Central memory CD8-positive, alpha-beta T cell (primary cell): Measurements from ENCODE around the gene NTF4.

ENCODE experiments used
- ATAC-seq: fragments of 150-1000 bp; cut with Tn5 transposase; replicated peaks from 2 replicates; pipeline ENCODE4 v1.10.0; 2022; ENCODE audit warnings: mild to moderate bottlenecking, moderate FRiP score, moderate number of reproducible peaks; ENCODE audit not compliant: poor library complexity, severe bottlenecking; ENCODE audit errors: extremely low read depth
- DNase-seq, 2 donors: peaks; one replicate each; pipeline ENCODE4 v3.0.0; 2021; ENCODE audit warnings: low spot score in 2 of 2
- H3K27ac Mint-ChIP-seq: one replicate; pipeline ENCODE4 v1.8.0; 2022; ENCODE audit warnings: low read depth, mild to moderate bottlenecking, moderate library complexity, mixed read lengths
- H3K27me3 Mint-ChIP-seq: one replicate; pipeline ENCODE4 v1.8.0; 2022; ENCODE audit warnings: mixed read lengths
- H3K36me3 Mint-ChIP-seq: one replicate; pipeline ENCODE4 v1.8.0; 2022; ENCODE audit warnings: mild to moderate bottlenecking, moderate library complexity, mixed read lengths; ENCODE audit not compliant: insufficient read depth
- H3K4me1 Mint-ChIP-seq: one replicate; pipeline ENCODE4 v1.8.0; 2022; ENCODE audit warnings: mixed read lengths
- H3K4me3 Mint-ChIP-seq: one replicate; pipeline ENCODE4 v1.8.0; 2022; ENCODE audit warnings: mild to moderate bottlenecking, moderate library complexity, mixed read lengths
- H3K9me3 Mint-ChIP-seq: one replicate; pipeline ENCODE4 v1.8.0; 2022; ENCODE audit warnings: mixed read lengths

The NTF4 gene

GRCh38 chr19:49064768-49065611 lies at the start of gene NTF4:
Gene NTF4 (minus strand): TSS chr19:49064818. CDS start chr19:49061997, 2,821 bp downstream.
- Mint-ChIP-seq H3K4me3 (no peak within 1 kb of the TSS), H3K36me3 (no peaks in the 10 kb centered on the region), H3K9me3 (no peaks in the 10 kb centered on the region), H3K4me1 (no peaks in the 10 kb centered on the region), H3K27ac (no peak within 1 kb of the TSS), H3K27me3 (peaks cover 64% of the 10 kb centered on the region)
- ATAC-seq (no peak), DNase-seq (no peak)

- H3K27me3 Mint-ChIP-seq: no peaks in the 10 kb centered on the region
- no peaks in the 10 kb centered on the region for H3K9me3 Mint-ChIP-seq
- DNase-seq (peak; percentile 67 to 72), ATAC-seq (peak; percentile 44)
- peaks cover 29% of the 10 kb centered on the region for H3K4me1 Mint-ChIP-seq
- peak within 1 kb of the TSS; percentile 78 for H3K4me3 Mint-ChIP-seq
- H3K27ac Mint-ChIP-seq: peak within 1 kb of the TSS; percentile 49
- peaks cover 9% of the 10 kb centered on the region for H3K36me3 Mint-ChIP-seq
Observed at GRCh38 chr19:49113762-49114629, 49.4 kb upstream of the NTF4 start, which contains the start of gene LIN7B. Gene LIN7B (plus strand): TSS chr19:49114370. CDS start chr19:49114405, 35 bp downstream.

- no peak for ATAC-seq
- Mint-ChIP-seq H3K4me1 (peaks cover 21% of the 10 kb centered on the region), H3K27ac (no peak overlapping the region), H3K36me3 (peaks cover 20% of the 10 kb centered on the region), H3K4me3 (no peak overlapping the region), H3K9me3 (no peaks in the 10 kb centered on the region), H3K27me3 (no peaks in the 10 kb centered on the region)
- no peak for DNase-seq
Observed at GRCh38 chr19:49111218-49111998, 46.8 kb upstream of the NTF4 start.

- peaks cover 24% of the 10 kb centered on the region for H3K36me3 Mint-ChIP-seq
- no peaks in the 10 kb centered on the region for H3K9me3 Mint-ChIP-seq
- no peak overlapping the region for H3K27ac Mint-ChIP-seq
- peaks cover 19% of the 10 kb centered on the region for H3K4me1 Mint-ChIP-seq
- no peaks in the 10 kb centered on the region for H3K27me3 Mint-ChIP-seq
- ATAC-seq (no peak), DNase-seq (no peak)
- no peak overlapping the region for H3K4me3 Mint-ChIP-seq
Observed at GRCh38 chr19:49110567-49110966, 45.9 kb upstream of the NTF4 start.

- H3K4me1 Mint-ChIP-seq: peaks cover 24% of the 10 kb centered on the region
Observed at GRCh38 chr19:49109569-49110233, 45.1 kb upstream of the NTF4 start.

GRCh38 chr19:49109051-49109450 lies 44.4 kb upstream of the NTF4 start:
- ATAC-seq: no peak
- Mint-ChIP-seq H3K27me3 (no peaks in the 10 kb centered on the region), H3K27ac (peak overlapping the region; percentile 38)

More at GRCh38 chr19:49109569-49110233, 45.1 kb upstream of the NTF4 start:
- no peak for ATAC-seq
- Mint-ChIP-seq H3K4me3 (no peak overlapping the region), H3K9me3 (no peaks in the 10 kb centered on the region), H3K27ac (no peak overlapping the region), H3K27me3 (no peaks in the 10 kb centered on the region), H3K36me3 (peaks cover 32% of the 10 kb centered on the region)
- DNase-seq: no peak

GRCh38 chr19:49107625-49108459 lies 43.2 kb upstream of the NTF4 start:
- Mint-ChIP-seq H3K27ac (peak overlapping the region; percentile 72), H3K9me3 (no peaks in the 10 kb centered on the region), H3K27me3 (no peaks in the 10 kb centered on the region), H3K4me3 (no peak overlapping the region), H3K36me3 (peaks cover 34% of the 10 kb centered on the region), H3K4me1 (peaks cover 16% of the 10 kb centered on the region)
- ATAC-seq (no peak), DNase-seq (no peak)

More at GRCh38 chr19:49109051-49109450, 44.4 kb upstream of the NTF4 start:
- DNase-seq: no peak
- Mint-ChIP-seq H3K9me3 (no peaks in the 10 kb centered on the region), H3K36me3 (peaks cover 34% of the 10 kb centered on the region), H3K4me3 (no peak overlapping the region), H3K4me1 (peaks cover 23% of the 10 kb centered on the region)

GRCh38 chr19:49106648-49107135 lies 42.1 kb upstream of the NTF4 start:
- peak; percentile 47 to 50 for DNase-seq
- Mint-ChIP-seq H3K4me1 (peaks cover 16% of the 10 kb centered on the region), H3K9me3 (no peaks in the 10 kb centered on the region), H3K36me3 (peaks cover 38% of the 10 kb centered on the region), H3K4me3 (peak overlapping the region; percentile 53), H3K27me3 (no peaks in the 10 kb centered on the region), H3K27ac (peak overlapping the region; percentile 72)
- peak; percentile 86 for ATAC-seq

GRCh38 chr19:49104229-49104864 lies 39.7 kb upstream of the NTF4 start:
- H3K36me3 Mint-ChIP-seq: peaks cover 56% of the 10 kb centered on the region
- H3K27ac Mint-ChIP-seq: peak overlapping the region; percentile 42
- H3K4me1 Mint-ChIP-seq: peaks cover 27% of the 10 kb centered on the region
- DNase-seq: no peak
- no peak overlapping the region for H3K4me3 Mint-ChIP-seq
- H3K27me3 Mint-ChIP-seq: no peaks in the 10 kb centered on the region
- no peaks in the 10 kb centered on the region for H3K9me3 Mint-ChIP-seq
- ATAC-seq: no peak

GRCh38 chr19:49103331-49104085 lies 38.9 kb upstream of the NTF4 start:
- peaks cover 59% of the 10 kb centered on the region for H3K36me3 Mint-ChIP-seq
- no peak for ATAC-seq
- no peak overlapping the region for H3K27ac Mint-ChIP-seq

More at GRCh38 chr19:49103331-49104085, 38.9 kb upstream of the NTF4 start:
- H3K9me3 Mint-ChIP-seq: no peaks in the 10 kb centered on the region
- no peaks in the 10 kb centered on the region for H3K27me3 Mint-ChIP-seq
- H3K4me1 Mint-ChIP-seq: peaks cover 27% of the 10 kb centered on the region
- no peak overlapping the region for H3K4me3 Mint-ChIP-seq
- DNase-seq: no peak
